A673 (cell line): Measurements from ENCODE around the gene ABCD2.

Experiments
- CTCF ChIP-seq: fragments of 300-800, 200-600 bp; sonication (generic); conservative IDR thresholded peaks from 2 replicates; pipeline ENCODE4 v1.5.1; 2017; ENCODE audit warnings: low read depth, mild to moderate bottlenecking, antibody characterized with exemption, low read length, moderate library complexity, mixed read lengths
- EZH2 ChIP-seq: fragments of 200-600 bp; sonication (generic); IDR thresholded peaks from 2 replicates; pipeline ENCODE4 v1.6.1; 2017; ENCODE audit warnings: borderline replicate concordance, low read depth, mild to moderate bottlenecking, mixed read lengths, antibody characterized with exemption, low read length; ENCODE audit not compliant: poor library complexity, severe bottlenecking

DNA sequence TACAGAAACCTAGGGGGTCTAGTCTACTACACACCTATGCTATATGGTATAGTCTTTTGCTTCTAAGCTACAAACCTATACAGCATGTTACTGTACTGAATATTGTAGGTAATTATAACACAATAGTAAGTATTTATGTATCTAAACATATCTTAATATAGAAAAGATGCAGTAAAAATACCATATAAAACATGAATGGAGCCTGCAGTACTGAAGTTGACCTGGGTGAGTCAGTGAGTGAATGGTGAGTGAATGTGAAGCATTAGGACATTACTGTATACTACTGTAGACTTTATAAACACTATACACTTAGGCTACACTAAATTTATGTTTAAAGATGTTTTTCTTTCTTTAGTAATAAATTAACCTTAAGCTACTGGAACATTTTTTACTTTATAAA, 13.1 kb upstream of the ABCD2 start:
- TF ChIP-seq CTCF: no peak
- TF ChIP-seq EZH2: no peak
